GM21360 (cell line): ENCODE results near the gene TOX2.

ENCODE experiments used
- ATAC-seq: cut with Tn5 transposase; IDR thresholded peaks from one replicate; pipeline ENCODE4 v1.9.1; 2021; ENCODE audit warnings: mild to moderate bottlenecking, moderate library complexity; ENCODE audit not compliant: unreplicated experiment

TOX2 gene, protein sequence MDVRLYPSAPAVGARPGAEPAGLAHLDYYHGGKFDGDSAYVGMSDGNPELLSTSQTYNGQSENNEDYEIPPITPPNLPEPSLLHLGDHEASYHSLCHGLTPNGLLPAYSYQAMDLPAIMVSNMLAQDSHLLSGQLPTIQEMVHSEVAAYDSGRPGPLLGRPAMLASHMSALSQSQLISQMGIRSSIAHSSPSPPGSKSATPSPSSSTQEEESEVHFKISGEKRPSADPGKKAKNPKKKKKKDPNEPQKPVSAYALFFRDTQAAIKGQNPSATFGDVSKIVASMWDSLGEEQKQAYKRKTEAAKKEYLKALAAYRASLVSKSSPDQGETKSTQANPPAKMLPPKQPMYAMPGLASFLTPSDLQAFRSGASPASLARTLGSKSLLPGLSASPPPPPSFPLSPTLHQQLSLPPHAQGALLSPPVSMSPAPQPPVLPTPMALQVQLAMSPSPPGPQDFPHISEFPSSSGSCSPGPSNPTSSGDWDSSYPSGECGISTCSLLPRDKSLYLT

DNA sequence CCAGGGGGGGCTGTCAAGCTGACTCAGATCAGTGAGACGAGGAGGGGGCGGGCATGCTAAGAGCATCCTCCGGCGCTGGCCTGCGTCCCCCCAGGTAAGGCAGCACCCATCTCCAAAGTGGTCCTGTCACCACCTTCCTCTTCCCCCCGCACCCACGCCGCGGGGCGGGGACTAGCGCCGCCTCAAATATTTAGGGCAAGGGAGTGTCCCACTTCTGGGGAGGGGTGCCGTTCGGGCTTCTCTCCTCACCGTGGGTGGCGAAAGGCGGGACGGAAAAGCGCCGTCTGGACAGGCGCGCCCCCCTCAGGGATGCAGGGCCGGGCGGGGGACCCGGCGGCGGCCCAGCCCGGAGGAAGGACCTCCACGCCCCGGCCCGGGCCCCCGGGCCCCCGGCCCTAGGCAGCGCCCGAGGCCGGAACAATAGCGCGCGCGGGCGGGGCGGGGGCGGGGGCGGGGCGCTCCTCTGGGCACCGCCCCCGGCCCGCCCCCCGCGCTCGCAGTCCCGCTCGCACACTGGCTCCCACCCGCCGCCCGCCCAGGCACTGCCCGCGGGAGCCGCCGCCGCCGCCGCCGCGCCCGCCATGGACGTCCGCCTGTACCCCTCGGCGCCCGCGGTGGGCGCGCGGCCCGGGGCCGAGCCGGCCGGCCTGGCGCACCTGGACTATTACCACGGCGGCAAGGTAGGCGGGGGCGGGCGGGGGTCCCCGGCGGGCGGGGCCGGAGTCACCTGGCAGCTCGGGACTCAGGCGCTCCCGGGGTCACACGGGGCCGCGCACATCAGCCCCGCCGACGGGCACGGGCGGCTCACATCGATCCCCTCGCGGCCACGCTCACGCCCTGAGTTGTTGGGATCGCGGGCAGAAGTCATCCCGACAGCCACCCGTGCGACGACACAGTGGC, at the start of gene TOX2:
Gene TOX2 (plus strand): TSS at position 542 of the 900 bp plus-strand sequence. CDS start 40 bp downstream, at position 582.
- ATAC-seq = peak; percentile 36

- no peak for ATAC-seq
Measured at GRCh38 chr20:43868091-43868490, 46.6 kb upstream of the TOX2 start.

- no peak for ATAC-seq
Measured at GRCh38 chr20:43870484-43870883, 44.2 kb upstream of the TOX2 start.

DNA sequence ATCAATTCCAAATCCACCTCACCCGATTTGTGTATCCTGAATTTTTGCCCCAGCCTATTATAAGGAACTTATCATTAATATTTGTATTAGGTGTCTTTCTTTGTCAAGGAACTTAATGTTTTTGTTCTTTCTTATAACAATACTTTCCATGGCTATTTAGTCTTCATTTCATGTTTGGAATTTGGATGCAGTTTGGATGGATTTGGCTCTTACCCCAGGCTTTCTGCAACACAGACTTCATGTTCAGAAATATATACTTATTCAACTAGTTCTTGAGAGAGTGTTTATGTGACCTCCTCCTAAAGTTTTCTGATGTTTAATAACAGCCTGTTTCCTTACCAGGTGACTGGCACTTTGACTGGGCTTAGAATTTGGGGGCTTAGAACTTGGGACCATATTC, 35.9 kb upstream of the TOX2 start:
- no peak for ATAC-seq

- ATAC-seq = no peak
Measured at GRCh38 chr20:43893930-43894329, 20.7 kb upstream of the TOX2 start.

GRCh38 chr20:43894491-43894890, 20.2 kb upstream of the TOX2 start:
- ATAC-seq = no peak

GRCh38 chr20:43895235-43895634, 19.4 kb upstream of the TOX2 start:
- ATAC-seq = no peak

GRCh38 chr20:43899274-43900120, 15.2 kb upstream of the TOX2 start:
- no peak for ATAC-seq

GRCh38 chr20:43900121-43900466, 14.6 kb upstream of the TOX2 start:
- ATAC-seq = no peak

DNA sequence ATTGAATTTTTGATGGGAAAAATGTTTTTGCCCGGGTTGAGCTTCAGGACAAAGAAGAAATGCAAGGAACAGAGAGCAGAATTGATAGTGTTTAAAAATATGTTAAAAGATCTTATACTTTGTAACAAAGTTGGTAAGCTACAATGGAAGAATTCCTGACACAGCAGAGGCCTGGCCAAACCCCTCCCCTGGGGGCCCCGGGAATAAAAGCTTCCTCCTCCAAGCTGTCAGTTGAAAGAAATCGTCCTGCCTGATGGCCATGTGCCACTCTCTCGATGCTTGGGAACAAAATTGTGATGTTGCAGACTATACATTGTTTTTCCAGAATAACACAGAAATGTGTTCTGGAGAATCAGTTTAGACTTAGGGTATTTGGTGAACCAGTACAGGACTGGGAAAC, 14.2 kb upstream of the TOX2 start:
- ATAC-seq = no peak

DNA sequence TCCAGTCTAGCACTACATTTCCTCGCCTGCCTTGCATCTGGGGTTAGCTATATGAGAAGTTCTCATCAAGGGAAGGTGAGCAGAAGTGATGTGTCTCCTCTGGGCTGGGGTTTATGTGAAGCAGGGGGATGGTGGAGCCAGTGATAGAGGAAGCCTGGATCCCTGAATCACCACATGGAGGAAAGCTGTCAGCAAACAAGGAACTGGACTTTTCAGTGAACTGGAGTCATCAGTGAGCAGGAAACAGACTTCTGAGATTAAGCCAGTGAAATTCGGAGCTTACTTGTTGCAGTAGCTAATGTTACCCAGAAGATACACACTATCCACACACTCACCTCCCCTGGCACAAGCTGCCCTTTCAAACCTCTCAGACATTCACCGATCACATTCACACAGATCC, 13.4 kb upstream of the TOX2 start:
- ATAC-seq = no peak

- no peak for ATAC-seq
Measured at GRCh38 chr20:43903953-43904826, 10.5 kb upstream of the TOX2 start.

DNA sequence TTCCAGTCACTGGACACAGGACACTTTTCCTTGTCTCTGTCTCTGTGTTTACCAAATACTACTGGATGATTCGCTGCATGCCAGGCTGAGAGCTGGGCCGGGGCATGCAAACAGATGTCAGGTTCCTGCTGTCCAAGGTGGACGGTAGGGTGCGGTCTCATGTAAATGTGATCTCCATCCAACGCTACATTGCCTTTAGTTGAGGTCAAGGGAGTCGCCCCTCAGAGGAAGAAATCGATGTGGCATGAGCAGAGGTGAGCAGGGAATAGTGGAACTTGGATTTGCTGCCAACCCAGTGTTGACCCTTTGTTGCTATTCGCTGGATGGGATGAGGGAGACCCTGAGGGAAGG, 9.8 kb upstream of the TOX2 start:
- ATAC-seq = no peak

DNA sequence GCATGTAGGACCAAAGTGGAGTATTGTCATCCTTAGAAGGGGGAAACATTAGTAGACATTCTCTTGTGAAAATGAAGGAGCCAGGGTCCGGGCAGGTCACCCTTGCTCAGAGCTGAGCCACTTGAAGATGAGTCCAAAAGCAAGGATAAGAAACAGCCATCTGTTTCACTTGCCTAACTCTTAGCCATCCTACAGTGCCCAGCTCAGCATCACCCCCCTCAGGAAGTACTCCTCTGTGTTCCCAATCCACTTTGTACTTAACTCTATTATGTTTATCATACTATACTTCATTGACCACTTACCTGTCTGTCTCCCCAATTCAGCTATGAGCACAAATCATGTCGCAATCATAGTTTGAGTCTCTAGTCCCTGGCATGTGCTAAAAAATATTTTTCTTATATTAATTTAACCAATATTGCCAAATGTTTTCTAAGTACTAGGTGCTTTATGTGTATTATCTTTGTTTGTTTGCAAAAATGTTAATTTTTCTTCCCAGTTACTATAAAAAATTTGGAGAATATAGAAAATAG, 8.1 kb upstream of the TOX2 start:
- no peak for ATAC-seq

DNA sequence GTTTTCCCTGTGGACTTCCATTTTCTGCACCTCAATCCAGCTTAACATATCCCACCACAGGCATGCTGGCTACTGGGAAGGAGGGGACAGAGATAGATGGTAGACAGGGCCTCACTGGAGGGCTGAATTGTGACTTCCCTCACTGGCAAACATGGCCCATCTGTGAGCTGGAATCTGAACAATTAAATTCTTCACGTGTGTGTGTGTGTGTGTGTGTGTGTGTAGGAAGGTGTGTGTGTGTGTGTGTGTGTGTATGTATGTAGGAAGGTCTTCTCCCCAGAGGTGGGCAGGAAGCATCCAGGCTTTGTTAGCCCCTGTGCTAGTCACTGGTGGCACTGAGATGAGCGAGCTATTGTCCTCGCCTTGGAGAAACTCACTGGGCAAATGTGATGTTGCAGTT, 5.4 kb upstream of the TOX2 start:
- no peak for ATAC-seq

- no peak for ATAC-seq
Measured at GRCh38 chr20:43909720-43910119, 4.9 kb upstream of the TOX2 start.

GRCh38 chr20:43910564-43910963, 4.1 kb upstream of the TOX2 start:
- ATAC-seq = no peak

DNA sequence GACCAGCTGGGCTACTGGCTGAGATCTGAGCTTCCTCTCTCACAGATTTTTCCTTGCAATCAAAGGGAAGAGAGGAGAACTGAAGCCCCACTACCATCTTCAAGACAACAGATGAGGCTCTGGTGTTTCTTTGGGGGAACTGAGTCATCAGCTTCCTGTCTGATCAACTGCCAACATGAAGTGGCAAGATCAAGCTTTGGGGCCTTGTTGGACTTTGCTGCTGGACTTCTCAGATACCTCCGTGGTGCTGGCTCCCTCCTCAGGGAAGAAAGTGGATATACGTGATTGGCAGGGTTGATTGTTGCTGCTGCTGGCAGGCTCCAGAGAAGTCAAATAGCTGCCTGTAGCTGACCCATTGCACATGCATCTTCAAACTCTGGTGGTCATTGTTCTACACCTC, 3.6 kb upstream of the TOX2 start:
- no peak for ATAC-seq

DNA sequence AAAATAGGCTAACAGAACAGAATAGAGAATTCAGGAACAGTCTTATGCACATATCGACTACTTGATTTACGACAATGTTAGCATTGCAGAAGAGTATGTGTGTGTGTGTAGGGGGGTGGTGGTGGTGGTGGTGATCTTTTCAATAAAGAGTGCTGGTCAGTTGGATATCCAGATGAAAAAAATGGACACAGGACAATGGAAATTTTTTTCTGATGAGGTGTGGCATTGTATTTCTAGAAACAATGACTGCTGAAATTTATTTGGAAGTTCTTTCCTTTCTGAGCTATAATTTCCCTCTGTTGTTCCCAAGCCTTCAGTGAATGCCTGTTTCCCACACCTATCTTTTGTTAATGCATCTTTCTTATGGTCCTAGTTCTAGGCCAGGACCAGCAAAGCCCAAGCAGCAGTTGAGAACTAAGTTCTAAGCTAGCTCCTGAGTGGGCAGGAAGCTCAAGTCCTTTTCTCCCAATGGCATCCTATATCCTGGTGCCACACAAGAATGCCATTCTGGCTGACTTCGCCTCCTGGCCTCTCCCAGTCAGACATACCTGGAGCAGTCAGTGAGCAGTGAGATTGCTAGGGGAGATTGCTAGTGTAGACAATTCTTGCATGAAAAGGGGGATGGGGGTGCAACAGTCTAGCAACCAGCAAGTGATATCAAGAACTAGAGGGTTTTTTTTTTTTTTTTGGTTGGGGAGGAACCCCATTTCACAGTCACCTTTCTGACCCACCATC, 1.2 kb upstream of the TOX2 start:
- ATAC-seq = no peak
